ENCODE measurements around the gene EPB41L1.

Gene EPB41L1

DNA sequence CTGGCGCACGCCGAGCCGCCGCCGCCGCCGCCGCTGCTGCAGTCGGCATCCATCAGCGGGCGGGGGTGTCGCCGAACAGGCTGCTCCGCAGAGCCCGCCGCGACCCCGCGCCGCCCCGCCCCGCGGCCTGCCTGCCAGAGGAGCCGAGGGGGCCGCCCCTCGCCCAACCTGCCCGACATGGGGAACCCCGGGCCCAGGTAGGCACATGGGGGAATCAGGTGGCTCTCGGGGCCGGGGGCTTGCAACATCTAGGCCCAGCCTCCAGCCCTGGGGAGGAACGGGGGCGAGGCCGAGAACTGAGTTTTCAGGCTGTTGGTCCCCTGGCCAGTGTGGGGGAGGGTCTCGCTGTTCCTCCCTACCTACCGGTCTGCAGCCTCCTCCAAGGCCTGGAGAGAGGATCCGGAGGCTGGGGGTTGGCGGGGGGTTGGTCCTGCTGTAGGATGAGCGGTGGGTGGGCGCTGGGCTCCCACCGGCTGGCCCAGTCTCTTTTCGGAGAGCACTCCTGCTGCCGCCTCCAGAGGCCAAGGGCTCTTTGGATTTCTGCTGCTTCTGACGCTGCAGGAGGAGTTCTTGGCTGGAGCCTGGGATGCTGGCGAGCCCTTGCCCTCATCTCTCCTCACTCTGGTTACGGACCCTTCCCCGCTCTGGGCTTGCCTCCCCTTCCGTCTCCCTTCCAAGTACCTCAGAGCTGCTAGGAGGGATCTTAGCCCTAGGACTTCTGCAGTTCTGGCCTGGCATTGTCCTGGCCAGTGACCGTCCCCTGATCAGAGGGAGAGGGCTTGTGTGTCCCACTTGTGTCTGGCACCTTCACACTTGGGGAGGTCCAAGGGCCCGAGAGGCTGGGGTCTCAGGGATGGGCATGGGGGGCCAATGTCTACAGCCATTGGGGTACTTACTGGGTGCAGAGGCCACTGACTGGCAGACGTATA is at the start of gene EPB41L1:
EPB41L1 (plus strand) TSS at position 41 of the 929 bp plus-strand sequence. CDS start 19,038 bp downstream, outside the sequence.
- DNase-seq (ENCODE audit: low spot score) = no peak

- no peak for DNase-seq (ENCODE audit: low spot score)
Observed at GRCh38 chr20:36104856-36105255, 49.7 kb upstream of the EPB41L1 start.

- DNase-seq (ENCODE audit: low spot score) = no peak
Observed at GRCh38 chr20:36105711-36106226, 48.8 kb upstream of the EPB41L1 start.

DNA sequence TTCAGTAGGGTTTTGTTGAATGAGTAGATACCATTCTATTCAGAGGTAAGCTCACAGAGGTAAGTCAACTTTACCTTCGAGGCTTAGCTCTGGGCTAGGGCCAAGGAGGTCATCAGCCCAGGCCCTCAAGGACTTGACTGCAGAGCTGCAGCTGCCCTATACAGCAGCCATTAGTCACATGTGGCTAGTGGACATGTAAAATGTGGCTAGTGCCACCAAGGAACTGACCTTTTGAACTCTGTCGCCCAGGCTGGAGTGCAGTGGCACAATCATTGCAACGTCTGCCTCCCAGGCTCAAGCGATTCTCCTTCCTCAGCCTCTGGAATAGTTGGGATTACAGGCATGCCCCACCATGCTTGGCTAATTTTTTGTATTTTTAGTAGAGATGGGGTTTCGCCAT is 47.9 kb upstream of the EPB41L1 start:
- DNase-seq (ENCODE audit: low spot score) = no peak

DNA sequence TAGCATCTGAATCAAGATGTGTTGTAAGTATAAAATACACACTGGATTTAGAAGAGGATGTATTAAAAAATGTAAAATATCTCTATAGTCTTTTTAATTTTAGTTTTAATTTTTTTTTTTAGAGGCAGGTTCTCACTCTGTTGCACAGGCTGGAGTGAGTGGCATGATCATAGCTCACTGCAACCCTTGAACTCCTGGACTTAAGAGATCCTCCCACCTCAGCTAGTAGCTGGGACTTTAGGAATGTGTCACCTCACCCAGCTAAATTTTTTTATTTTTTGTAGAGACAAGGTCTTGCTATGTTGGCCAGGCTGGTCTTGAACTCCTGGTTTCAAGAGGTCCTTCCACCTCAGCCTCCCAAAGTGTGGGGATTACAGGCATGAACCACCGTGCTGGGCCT is 46.7 kb upstream of the EPB41L1 start:
- DNase-seq (ENCODE audit: low spot score) = no peak

GRCh38 chr20:36109251-36109947 is 45.1 kb upstream of the EPB41L1 start:
- DNase-seq (ENCODE audit: low spot score) = no peak

DNA sequence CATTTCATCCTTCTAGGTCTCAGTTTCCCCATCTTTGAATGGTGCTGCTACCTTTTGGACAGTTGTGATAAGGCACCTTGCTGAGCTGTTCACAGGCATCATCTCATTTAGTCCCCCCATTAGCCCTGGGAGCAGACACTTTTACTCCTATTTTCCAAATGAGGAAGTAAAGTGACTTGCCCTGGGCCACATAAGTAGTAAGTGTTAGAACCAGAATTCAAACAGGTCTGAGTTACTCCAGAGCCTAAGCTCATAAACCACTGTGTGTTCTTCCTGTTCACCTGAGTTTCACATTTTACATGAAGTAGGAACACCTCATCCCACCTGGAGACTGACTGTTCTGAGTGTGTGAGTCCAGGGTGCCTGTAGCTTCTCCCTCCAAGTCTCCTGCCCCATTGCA is 43.5 kb upstream of the EPB41L1 start:
- no peak for DNase-seq (ENCODE audit: low spot score)

GRCh38 chr20:36112112-36112511 is 42.4 kb upstream of the EPB41L1 start:
- no peak for DNase-seq (ENCODE audit: low spot score)

DNA sequence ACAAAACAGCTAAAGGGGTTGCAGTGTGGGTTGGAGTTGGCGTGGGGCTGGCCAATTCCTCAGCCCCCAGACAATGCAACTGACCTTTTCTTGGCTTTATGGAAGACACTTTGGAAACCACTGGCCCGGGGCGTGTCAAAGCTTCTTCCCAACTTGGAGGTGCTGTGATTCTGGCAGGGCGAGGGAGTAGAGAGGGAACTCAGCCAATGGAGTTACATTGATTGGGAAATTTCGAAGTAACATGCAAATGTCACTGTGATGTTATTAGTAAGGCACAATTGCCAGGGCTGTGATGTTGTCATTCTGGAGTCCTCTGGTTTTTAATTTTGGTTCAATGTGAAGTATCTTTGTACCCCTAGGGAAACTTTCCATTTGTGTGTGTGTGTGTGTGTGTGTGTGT is 41.5 kb upstream of the EPB41L1 start:
- no peak for DNase-seq (ENCODE audit: low spot score)

GRCh38 chr20:36113566-36114250 is 40.8 kb upstream of the EPB41L1 start:
- no peak for DNase-seq (ENCODE audit: low spot score)

DNA sequence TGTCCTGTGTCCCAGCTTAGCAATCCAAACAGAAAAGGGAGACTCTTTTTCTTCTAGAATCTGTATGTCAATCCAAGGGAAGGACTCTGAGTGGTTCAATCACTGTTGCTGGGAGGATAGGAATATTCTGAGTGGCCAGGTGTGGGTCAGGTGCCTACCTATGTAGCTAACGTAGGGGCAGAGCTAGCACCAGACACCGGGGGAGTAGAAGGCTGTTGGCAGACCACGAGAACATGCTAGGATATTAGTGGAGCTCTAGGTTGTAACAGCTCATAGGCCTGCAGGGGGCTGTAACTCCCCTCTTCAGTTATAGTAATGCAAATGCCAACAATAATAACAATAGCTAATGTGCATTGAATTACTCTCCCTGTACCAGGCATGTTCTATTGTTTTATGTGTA is 39.8 kb upstream of the EPB41L1 start:
- DNase-seq (ENCODE audit: low spot score) = no peak

- no peak for DNase-seq (ENCODE audit: low spot score)
Observed at GRCh38 chr20:36115925-36116324, 38.6 kb upstream of the EPB41L1 start.

DNA sequence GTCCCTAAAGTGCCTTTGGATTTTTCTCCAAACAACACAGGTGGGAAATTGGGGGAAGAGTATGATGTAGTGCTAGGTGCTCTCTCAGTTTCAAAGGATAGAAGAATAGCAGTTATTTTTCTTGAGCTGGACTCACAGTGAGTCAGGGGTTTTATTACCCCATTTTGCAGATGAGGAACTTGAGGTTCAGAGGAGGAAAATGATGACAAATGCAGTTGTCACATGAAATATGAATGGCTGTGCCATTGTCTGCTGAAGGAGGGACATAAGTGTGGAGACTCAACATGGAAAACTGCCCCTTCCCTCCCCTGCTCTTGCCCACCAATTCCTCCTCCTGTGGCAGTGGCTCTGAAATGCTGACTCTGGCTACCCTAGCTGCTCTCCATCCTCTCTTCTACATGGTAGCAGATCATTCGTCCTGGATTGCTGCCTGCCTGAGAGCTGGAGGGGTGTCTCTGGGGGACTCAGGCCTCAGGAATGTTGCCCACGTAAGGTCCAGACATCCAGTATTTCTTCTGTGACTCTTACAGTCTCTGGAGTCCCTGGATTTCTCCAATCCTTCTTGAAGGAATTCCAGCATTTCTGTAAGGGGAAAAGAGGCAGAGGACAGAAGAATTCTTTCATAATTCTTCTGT is 37.6 kb upstream of the EPB41L1 start:
- DNase-seq (ENCODE audit: low spot score) = no peak

- no peak for DNase-seq (ENCODE audit: low spot score)
Observed at GRCh38 chr20:36117638-36118037, 36.9 kb upstream of the EPB41L1 start.

DNA sequence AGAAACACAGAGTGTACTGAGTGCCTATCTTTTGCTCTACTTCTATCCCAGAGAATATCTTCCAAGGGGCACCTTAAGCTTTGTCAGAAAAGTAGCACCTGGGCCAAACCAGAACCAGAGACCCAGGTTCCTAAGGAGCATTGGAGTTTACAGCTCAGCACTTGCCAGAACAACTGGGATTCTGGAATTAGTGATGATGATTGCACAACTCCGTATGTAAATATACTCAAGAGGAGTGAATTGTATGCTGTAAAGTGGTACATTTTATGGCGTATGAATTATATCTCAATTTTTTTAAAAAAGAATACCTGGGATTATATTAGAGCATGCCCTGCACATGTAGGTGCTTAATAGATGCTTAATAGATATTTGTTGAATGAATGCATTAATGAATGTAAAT is 36.2 kb upstream of the EPB41L1 start:
- no peak for DNase-seq (ENCODE audit: low spot score)

GRCh38 chr20:36119537-36119936 is 35.0 kb upstream of the EPB41L1 start:
- DNase-seq (ENCODE audit: low spot score) = no peak

GRCh38 chr20:36120241-36120640 is 34.3 kb upstream of the EPB41L1 start:
- DNase-seq (ENCODE audit: low spot score) = no peak

- no peak for DNase-seq (ENCODE audit: low spot score)
Observed at GRCh38 chr20:36120991-36121390, 33.5 kb upstream of the EPB41L1 start.

DNA sequence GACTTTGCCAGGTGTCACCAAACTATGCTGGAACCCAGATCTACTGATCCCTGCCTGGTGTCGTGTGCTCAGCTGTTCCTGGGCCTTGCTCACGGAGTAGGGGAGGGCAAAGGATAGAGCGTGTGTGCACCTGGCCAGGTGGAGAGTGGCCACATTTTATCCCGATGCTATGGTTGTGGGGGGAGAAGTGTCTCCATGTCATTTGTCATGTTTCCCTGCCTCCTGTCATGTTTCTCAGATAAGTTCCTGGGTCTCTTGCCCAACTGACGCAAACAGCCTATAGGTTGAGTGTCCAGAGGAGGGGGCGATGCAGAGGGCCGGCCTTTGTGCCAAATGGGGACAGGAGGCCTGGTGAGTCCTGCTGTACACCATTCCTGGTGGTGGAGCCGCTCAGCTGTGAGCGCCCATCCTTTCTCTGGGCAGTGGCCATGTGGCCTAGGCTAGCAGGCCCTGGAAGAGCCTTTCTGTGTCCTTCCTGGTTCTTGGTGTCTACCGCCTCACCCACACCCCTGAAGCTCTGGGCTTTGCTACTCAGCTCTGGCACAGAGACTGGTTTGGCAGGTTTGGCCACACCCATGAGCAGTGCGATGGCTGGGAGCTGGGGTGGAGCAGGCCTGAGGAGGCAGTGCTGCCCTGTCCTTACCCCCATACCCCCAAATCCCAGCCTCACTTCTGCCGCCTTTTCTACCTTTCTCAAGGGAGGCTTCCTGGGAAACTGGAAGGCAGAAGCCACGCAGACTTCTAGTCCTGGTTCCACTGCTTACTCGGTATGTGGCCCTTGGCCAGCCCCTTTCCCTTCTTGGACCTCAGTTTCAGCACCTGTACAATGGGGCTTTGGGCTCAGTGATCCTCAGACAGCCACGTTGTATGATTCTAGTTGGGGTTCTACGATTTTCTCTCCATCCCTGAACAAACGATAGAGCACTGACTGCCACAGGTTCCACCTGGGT is 32.3 kb upstream of the EPB41L1 start:
- no peak for DNase-seq (ENCODE audit: low spot score)

GRCh38 chr20:36122931-36123288 is 31.6 kb upstream of the EPB41L1 start:
- no peak for DNase-seq (ENCODE audit: low spot score)

- DNase-seq (ENCODE audit: low spot score) = no peak
Observed at GRCh38 chr20:36125097-36125496, 29.4 kb upstream of the EPB41L1 start.

Measured in CD4-positive, alpha-beta T cell treated with Interleukin-2 at 100 ng/mL for 4 hours (primary cell).